Measurements from ENCODE around the gene IL16.

The IL16 gene

GRCh38 chr15:81357180-81357686, 160.6 kb downstream of the IL16 start:
- in situ Hi-C loops (cut with HindIII; ENCODE audit: low sequenced_read_pairs): no loop called here
- no peak overlapping the region for H3K4me3 ChIP-seq (ENCODE audit: low read depth, low read length)
- DNase-seq (ENCODE audit: low read depth): no peak
- TF ChIP-seq, protein P1, sequence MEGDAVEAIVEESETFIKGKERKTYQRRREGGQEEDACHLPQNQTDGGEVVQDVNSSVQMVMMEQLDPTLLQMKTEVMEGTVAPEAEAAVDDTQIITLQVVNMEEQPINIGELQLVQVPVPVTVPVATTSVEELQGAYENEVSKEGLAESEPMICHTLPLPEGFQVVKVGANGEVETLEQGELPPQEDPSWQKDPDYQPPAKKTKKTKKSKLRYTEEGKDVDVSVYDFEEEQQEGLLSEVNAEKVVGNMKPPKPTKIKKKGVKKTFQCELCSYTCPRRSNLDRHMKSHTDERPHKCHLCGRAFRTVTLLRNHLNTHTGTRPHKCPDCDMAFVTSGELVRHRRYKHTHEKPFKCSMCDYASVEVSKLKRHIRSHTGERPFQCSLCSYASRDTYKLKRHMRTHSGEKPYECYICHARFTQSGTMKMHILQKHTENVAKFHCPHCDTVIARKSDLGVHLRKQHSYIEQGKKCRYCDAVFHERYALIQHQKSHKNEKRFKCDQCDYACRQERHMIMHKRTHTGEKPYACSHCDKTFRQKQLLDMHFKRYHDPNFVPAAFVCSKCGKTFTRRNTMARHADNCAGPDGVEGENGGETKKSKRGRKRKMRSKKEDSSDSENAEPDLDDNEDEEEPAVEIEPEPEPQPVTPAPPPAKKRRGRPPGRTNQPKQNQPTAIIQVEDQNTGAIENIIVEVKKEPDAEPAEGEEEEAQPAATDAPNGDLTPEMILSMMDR (IDR thresholded peaks at IDR 0.05; ENCODE audit: low read depth, low read length, missing control alignments): no peak

GRCh38 chr15:81358248-81358647, 161.6 kb downstream of the IL16 start:
- TF ChIP-seq, protein P1 (IDR thresholded peaks at IDR 0.05; ENCODE audit: low read depth, low read length, missing control alignments): no peak
- H3K4me3 ChIP-seq (ENCODE audit: low read depth, low read length): no peak overlapping the region
- in situ Hi-C loops (cut with HindIII; ENCODE audit: low sequenced_read_pairs): no loop called here
- DNase-seq (ENCODE audit: low read depth): no peak

DNA sequence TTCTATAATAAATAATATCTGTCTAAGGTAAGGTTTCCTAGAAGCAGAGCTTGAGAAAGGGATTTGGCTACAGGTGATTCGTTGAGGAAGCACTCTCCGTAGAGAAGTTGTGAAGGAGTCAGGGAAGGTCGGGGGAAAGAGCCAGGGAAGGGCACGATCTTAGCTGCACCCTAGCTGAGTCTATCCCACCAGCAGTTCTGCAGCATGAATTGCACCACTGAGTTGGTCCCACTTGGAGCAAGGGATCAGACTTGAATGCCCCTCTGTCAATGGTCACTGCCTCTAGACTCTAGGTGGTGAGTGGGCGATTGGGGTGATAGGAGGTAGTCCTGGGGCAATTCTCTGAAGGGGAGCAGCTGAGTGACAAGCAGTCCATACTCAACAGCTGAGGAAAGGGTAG, 163.8 kb downstream of the IL16 start:
- no peak overlapping the region for H3K4me3 ChIP-seq (ENCODE audit: low read depth, low read length)
- TF ChIP-seq, protein P1 (IDR thresholded peaks at IDR 0.05; ENCODE audit: low read depth, low read length, missing control alignments): no peak
- in situ Hi-C loops (cut with HindIII; ENCODE audit: low sequenced_read_pairs): no loop called here
- no peak for DNase-seq (ENCODE audit: low read depth)

- TF ChIP-seq, protein P1 (IDR thresholded peaks at IDR 0.05; ENCODE audit: low read depth, low read length, missing control alignments): no peak
- in situ Hi-C loops (cut with HindIII; ENCODE audit: low sequenced_read_pairs): no loop called here
- H3K4me3 ChIP-seq (ENCODE audit: low read depth, low read length): no peak overlapping the region
- DNase-seq (ENCODE audit: low read depth): no peak
Measured at GRCh38 chr15:81361891-81362290, 165.2 kb downstream of the IL16 start.

GRCh38 chr15:81362790-81363189, 166.1 kb downstream of the IL16 start:
- no peak for DNase-seq (ENCODE audit: low read depth)
- in situ Hi-C loops (cut with HindIII; ENCODE audit: low sequenced_read_pairs): no loop called here
- TF ChIP-seq, protein P1 (IDR thresholded peaks at IDR 0.05; ENCODE audit: low read depth, low read length, missing control alignments): no peak

GRCh38 chr15:81363276-81363675, 166.6 kb downstream of the IL16 start:
- no peak overlapping the region for H3K4me3 ChIP-seq (ENCODE audit: low read depth, low read length)
- in situ Hi-C loops (cut with HindIII; ENCODE audit: low sequenced_read_pairs): no loop called here
- DNase-seq (ENCODE audit: low read depth): no peak
- TF ChIP-seq, protein P1 (IDR thresholded peaks at IDR 0.05; ENCODE audit: low read depth, low read length, missing control alignments): no peak

More at GRCh38 chr15:81362790-81363189, 166.1 kb downstream of the IL16 start:
- H3K4me3 ChIP-seq (ENCODE audit: low read depth, low read length): no peak overlapping the region

Data from astrocyte of the cerebellum (primary cell).